NCI-H1048 (cell line): ENCODE results near the gene FRMPD1.
"Not testable (repeated sequence)": the region's sequence is repeated elsewhere in the genome, so short reads cannot be mapped to it uniquely, and the experiment has no call there.

ENCODE experiments used
- DNase-seq: peaks from one replicate; lab custom pipeline; 2025; lab: John Stamatoyannopoulos, UW

The FRMPD1 gene

GRCh38 chr9:37740128-37740527, 89.4 kb downstream of the FRMPD1 start:
- DNase-seq = no peak

- no peak for DNase-seq
These were observed 90.0 kb downstream of the FRMPD1 start for GRCh38 chr9:37740631-37741328.

- no peak for DNase-seq
These were observed 95.2 kb downstream of the FRMPD1 start for GRCh38 chr9:37745970-37746369.

DNA sequence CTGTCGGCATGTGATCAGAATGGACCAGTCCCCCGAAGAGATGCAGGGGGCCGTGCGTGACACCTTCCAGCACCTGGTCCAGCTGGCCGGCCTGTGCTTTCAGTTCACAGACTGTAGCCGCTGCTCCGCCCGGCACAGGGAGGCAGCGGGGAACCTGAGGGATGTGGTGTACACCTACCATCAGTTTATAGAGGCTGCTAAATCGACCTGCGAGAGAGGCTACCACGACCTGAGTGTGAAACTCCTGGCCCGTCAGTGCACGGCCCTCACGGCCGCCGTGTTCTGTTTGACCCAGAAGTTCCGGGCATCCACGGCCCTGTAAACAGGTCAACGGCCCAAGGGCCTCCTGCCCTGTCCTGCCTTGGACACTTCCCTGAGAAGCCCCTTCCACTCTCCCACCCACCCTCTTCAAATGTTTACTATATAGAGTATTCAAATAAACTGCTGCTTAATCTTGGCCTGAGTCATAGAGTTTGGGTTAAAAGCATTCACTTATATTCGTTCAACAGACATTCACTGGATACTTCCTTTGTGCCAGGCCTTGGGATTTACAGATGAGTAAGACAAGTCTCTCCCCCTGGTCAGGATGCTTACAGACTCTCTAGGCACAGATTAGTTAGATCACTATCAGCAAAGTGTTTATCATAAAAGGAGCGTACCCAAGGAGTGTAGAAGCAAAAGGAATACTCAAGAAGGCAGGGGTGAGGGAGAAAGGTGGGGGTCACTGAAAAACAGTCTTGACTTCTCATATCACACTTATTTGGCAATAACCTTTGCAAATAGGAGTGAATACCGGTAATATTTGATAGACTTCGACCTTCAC, 95.9 kb downstream of the FRMPD1 start:
- DNase-seq = no peak

- DNase-seq = no peak
These were observed 96.6 kb downstream of the FRMPD1 start for GRCh38 chr9:37747271-37747753.

- no peak for DNase-seq
These were observed 98.4 kb downstream of the FRMPD1 start for GRCh38 chr9:37749129-37749528.

DNA sequence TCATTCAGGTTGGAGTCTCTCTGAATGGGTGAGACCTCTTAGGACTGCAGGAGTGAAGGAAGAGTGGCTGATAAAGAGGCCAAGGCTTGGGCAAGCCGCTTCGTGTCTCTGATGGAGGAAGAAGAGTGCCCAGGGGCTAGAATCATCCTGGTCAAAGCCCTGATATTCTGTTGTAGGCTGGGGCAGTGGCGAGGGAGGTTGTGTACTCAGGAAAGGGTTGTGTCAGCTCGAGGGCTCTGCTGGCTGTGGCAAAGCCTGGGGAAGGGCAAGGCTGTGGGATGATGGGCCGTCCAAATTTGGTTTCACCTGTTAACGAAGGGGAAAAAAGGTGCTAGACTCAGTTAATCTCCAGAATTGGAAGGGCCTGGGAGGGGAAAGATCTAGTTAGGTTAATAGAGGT, 100.4 kb downstream of the FRMPD1 start:
- DNase-seq = no peak

DNA sequence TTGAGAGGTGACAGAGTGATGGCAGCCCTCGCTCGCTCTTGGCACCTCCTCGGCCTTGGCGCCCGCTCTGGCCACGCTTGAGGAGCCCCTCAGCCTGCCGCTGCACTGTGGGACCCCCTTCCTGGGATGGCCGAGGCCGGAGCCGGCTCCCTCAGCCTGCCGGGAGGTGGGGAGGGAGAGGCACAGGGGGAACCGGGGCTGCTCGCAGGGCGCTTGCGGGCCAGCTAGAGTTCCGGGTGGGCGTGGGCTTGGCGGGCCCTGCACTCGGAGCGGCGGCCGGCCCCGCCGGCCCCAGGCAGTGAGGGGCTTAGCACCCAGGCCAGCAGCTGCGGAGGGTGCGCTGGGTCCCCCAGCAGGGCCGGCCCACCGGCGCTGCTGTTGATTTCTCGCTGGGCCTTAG, 101.0 kb downstream of the FRMPD1 start:
- not testable (repeated sequence) for DNase-seq

- DNase-seq = not testable (repeated sequence)
These were observed 101.4 kb downstream of the FRMPD1 start for GRCh38 chr9:37752112-37752511.

DNA sequence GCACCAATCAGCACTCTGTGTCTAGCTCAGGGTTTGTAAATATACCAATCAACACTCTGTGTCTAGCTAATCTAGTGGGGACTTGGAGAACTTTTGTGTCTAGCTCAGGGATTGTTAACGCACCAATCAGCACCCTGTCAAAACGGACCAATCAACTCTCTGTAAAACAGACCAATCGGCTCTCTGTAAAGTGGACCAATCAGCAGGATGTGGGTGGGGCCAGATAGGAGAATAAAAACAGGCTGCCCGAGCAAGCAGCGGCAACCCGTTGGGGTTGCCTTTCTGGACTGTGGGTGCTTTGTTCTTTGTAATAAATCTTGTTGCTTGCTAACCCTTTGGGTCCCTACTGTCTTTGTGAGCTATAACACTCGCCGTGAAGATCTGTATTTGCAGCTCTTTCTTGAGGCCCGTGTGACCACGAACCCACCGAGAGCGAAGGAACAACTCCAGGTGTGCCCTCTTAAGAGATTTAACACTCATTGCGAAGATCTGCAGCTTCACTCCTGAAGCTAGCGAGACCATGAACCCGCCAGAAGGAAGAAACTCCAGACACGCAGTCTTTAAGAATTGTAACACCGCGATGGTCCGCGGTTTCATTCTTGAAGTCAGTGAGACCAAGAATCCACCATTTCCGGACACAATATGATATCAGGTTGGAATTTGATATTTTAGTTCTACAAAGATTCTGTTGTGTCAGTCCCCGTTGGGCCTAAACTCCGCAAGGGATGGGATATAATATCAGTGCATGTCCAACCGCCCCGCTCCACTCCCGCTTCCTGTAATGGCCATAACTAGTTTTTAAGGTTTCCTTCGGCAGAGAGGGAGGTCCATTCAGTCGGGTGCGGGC, 102.1 kb downstream of the FRMPD1 start:
- no peak for DNase-seq

- peak; percentile 36 for DNase-seq
These were observed 102.9 kb downstream of the FRMPD1 start, which contains the start of gene TRMT10B for GRCh38 chr9:37753489-37754190. TRMT10B (plus strand) TSS chr9:37753805; CDS start chr9:37761932, 8,127 bp downstream.

GRCh38 chr9:37758747-37759146, 108.0 kb downstream of the FRMPD1 start:
- no peak for DNase-seq

- no peak for DNase-seq
These were observed 109.8 kb downstream of the FRMPD1 start for GRCh38 chr9:37760416-37761161.

GRCh38 chr9:37761511-37761910, 110.8 kb downstream of the FRMPD1 start:
- no peak for DNase-seq

DNA sequence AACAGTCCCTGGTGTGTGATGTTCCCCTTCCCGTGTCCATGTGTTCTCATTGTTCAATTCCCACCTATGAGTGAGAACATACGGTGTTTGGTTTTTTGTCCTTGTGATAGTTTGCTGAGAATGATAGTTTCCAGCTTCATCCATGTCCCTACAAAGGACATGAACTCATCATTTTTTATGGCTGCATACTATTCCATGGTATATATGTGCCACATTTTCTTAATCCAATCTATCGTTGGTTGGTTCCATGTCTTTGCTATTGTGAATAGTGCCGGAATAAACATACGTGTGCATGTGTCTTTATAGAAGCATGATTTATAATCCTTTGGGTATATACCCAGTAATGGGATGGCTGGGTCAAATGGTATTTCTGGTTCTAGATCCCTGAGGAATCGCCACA, 114.5 kb downstream of the FRMPD1 start:
- not testable (repeated sequence) for DNase-seq

- no peak for DNase-seq
These were observed 118.6 kb downstream of the FRMPD1 start for GRCh38 chr9:37769306-37769705.

DNA sequence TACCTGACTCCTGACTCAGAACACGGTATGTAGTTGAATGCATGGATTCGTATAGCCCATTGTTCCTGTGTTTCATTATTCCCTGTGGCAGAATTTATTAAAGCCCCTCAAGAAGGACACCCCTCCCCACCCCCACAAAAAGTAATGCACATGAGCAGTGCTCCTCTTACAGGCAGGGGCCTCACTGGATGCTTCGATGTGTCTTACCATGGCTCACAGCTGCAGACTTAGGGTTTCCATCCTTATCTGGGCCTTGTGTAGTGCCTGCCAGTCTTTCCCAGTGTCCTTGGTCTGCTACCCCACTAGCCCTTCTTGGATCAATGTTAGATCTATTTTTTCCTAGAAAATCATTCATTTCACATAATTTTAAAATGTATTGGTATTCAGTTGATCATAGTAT, 119.2 kb downstream of the FRMPD1 start:
- no peak for DNase-seq

DNA sequence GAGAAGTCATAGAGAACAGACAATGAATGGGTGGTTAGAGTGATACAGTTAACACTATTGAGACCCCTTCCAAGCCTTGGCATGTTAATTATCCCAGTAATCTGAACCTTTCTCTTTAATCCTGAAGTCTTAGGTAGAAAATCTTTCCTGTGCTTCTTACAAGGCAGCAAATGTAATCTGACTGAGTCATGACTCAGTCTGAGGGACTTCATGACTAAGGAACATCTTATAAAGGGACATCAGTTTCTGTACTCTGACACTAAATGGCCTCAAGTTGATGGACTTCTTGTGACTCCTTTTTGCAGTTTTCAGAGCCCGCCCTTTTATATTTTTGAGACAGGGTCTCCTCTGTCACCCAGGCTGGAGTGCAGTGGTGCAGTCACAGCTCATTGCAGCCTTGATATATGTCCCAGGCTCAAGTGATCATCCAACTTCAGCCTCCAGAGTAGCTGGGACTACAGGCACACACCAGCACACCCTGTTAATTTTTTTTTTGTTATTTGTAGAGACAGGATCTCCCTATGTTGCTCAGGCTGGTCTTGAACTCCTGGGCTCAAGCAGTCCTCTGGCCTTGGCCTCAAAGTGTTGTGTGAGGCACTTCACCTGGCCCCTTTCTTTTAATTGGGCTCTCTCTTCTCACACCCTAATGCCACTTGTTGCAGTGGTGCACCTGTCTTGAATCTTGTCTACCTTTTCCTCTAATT, 124.6 kb downstream of the FRMPD1 start:
- no peak for DNase-seq

DNA sequence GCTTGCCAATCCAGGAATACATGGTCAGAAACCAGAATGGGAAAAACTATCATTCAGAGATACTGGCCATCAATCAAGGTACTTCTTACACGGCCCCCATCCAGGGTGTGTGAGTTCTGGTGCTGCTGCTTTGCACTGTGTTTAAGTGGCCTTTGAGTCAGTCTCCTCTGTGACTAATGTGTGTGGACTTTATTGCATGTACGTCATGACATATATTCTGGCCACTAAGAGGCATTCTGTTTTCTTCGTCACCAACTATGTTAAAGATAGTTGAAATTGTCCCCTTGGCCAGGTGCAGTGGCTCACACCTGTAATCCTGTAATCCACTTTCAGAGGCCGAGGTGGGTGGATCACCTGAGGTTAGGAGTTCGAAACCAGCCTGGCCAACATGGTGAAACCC, 125.6 kb downstream of the FRMPD1 start:
- DNase-seq = no peak

DNA sequence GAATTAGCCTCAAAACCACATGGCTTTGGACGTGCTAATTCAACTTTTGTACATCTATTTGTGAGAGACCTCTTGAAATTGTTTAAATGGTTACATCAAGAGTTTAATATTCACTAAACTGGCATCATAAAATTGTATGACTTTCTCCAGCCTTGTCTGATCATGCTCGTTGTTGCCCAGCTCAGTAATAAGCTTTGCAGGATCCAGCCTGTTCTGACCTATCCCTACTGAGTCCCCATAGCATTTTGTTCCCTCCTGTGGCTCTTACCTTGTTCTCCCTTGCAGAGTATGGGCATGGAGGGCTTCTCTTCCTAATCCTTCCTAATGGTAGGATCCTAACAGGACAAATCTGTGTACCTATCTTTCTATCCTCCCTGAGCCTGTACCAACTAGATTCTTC, 127.8 kb downstream of the FRMPD1 start:
- no peak for DNase-seq
